IMR-90 (cell line): ENCODE measurements around the gene ZBP1. TPM values are rescaled to one million over a fixed set of nuclear protein-coding genes. Genes with fewer than 3 reads are reported as not detected.

ENCODE experiments used
- ATAC-seq: fragments of 200-7000 bp; cut with Tn5 transposase; 2 replicates; pipeline ENCODE4 v1.9.1; 2020; ENCODE audit warnings: low read depth, mild to moderate bottlenecking, moderate library complexity
- BruUV-seq: library from RNA; stranded (reverse); fragments of 400-500 nt; replicated peaks from 2 replicates; lab custom pipeline; 2021; lab: Mats Ljungman, UMichigan
- CTCF ChIA-PET: fragments of 300-600 bp; formaldehyde crosslinking; extraction: SDS; loops from one replicate; lab custom pipeline; 2021; ENCODE audit warnings: antibody characterized with exemption; lab: Yijun Ruan, JAX
- POLR2A ChIA-PET: fragments of 300-600 bp; sonication (Branson Sonifier 250); formaldehyde crosslinking; loops from one replicate; lab custom pipeline; 2022; ENCODE audit warnings: antibody characterized with exemption; ENCODE audit not compliant: unreplicated experiment; lab: Charles Lee
- DNase-seq: peaks from one replicate; pipeline ENCODE4 v3.0.0; 2013
- H2AFZ ChIP-seq: replicated peaks from 2 replicates; pipeline ENCODE3; 2013; ENCODE audit warnings: low read length, mild to moderate bottlenecking; ENCODE audit not compliant: poor library complexity
- H2AK5ac ChIP-seq: 2 replicates; pipeline ENCODE4 v1.6.1; 2013; ENCODE audit warnings: low read depth, low read length, inconsistent platforms
- H2AK9ac ChIP-seq: replicated peaks from 2 replicates; pipeline ENCODE3; 2013; ENCODE audit warnings: mild to moderate bottlenecking, low read depth, low read length, moderate library complexity; ENCODE audit not compliant: poor library complexity
- H2BK120ac ChIP-seq: 2 replicates; pipeline ENCODE4 v1.6.1; 2013; ENCODE audit warnings: low read depth, low read length, inconsistent platforms
- H2BK15ac ChIP-seq: 3 replicates; pipeline ENCODE4 v1.6.1; 2013; ENCODE audit warnings: low read depth, low read length, inconsistent platforms
- H2BK20ac ChIP-seq: 2 replicates; pipeline ENCODE4 v1.6.1; 2013; ENCODE audit warnings: low read depth, mild to moderate bottlenecking, inconsistent platforms, low read length, moderate library complexity
- H2BK5ac ChIP-seq: 2 replicates; pipeline ENCODE4 v1.6.1; 2013; ENCODE audit warnings: mild to moderate bottlenecking, low read depth, low read length, inconsistent platforms; ENCODE audit not compliant: poor library complexity, severe bottlenecking
- H3K14ac ChIP-seq: replicated peaks from 2 replicates; pipeline ENCODE4 v1.6.1; 2013; ENCODE audit warnings: low read depth, low read length, inconsistent platforms
- H3K18ac ChIP-seq: 2 replicates; pipeline ENCODE4 v1.6.1; 2013; ENCODE audit warnings: low read depth, low read length, control low read depth
- H3K23ac ChIP-seq: 2 replicates; pipeline ENCODE4 v1.6.1; 2013; ENCODE audit warnings: low read depth, low read length, inconsistent platforms
- H3K27ac ChIP-seq: 2 replicates; pipeline ENCODE4 v1.5.1; 2013; ENCODE audit warnings: mild to moderate bottlenecking, control low read depth, low read length; ENCODE audit not compliant: insufficient read depth
- H3K27me3 ChIP-seq: 2 replicates; pipeline ENCODE4 v1.6.1; 2013; ENCODE audit warnings: low read length; ENCODE audit not compliant: control insufficient read depth, insufficient read depth
- H3K36me3 ChIP-seq: 2 replicates; pipeline ENCODE4 v1.6.1; 2013; ENCODE audit warnings: low read length, mixed read lengths; ENCODE audit not compliant: control insufficient read depth, insufficient read depth
- H3K4ac ChIP-seq: 2 replicates; pipeline ENCODE4 v1.6.1; 2013; ENCODE audit warnings: low read depth, low read length, inconsistent platforms
- H3K4me1 ChIP-seq: 2 replicates; pipeline ENCODE4 v1.6.1; 2013; ENCODE audit warnings: low read length, mixed read lengths; ENCODE audit not compliant: control insufficient read depth, insufficient read depth
- H3K4me2 ChIP-seq: 2 replicates; pipeline ENCODE4 v1.6.1; 2013; ENCODE audit warnings: low read depth, mild to moderate bottlenecking, control low read depth, low read length, moderate library complexity
- H3K4me3 ChIP-seq: 2 replicates; pipeline ENCODE4 v1.5.1; 2013; ENCODE audit warnings: low read depth, mild to moderate bottlenecking, control low read depth, low read length, moderate library complexity; ENCODE audit not compliant: insufficient read depth
- H3K56ac ChIP-seq: 2 replicates; pipeline ENCODE4 v1.6.1; 2013; ENCODE audit warnings: low read length, inconsistent platforms; ENCODE audit not compliant: insufficient read depth; ENCODE audit errors: extremely low read depth
- H3K79me1 ChIP-seq, 2 experiments: 2 replicates each; pipeline ENCODE4 v1.6.1; 2013; ENCODE audit warnings: low read length in 2 of 2, inconsistent platforms in 1 of 2, low read depth in 1 of 2
- H3K9ac ChIP-seq: 2 replicates; pipeline ENCODE4 v1.6.1; 2013; ENCODE audit warnings: low read depth, low read length, control low read depth
- H3K9me1 ChIP-seq: 2 replicates; pipeline ENCODE4 v1.6.1; 2013; ENCODE audit warnings: low read length, inconsistent platforms; ENCODE audit not compliant: insufficient read depth
- H3K9me3 ChIP-seq: 2 replicates; pipeline ENCODE4 v1.6.1; 2013; ENCODE audit warnings: low read length; ENCODE audit not compliant: control insufficient read depth, insufficient read depth
- H4K20me1 ChIP-seq: 2 replicates; pipeline ENCODE4 v1.6.1; 2013; ENCODE audit warnings: low read length, inconsistent platforms; ENCODE audit not compliant: insufficient read depth
- H4K5ac ChIP-seq: 2 replicates; pipeline ENCODE4 v1.6.1; 2013; ENCODE audit warnings: mild to moderate bottlenecking, low read depth, low read length, control low read depth
- H4K8ac ChIP-seq, 2 experiments: 2 replicates each; pipeline ENCODE4 v1.6.1; 2013; ENCODE audit warnings: low read depth in 2 of 2, low read length in 2 of 2, control low read depth in 1 of 2, inconsistent platforms in 1 of 2
- H4K91ac ChIP-seq: 2 replicates; pipeline ENCODE4 v1.6.1; 2013; ENCODE audit warnings: low read depth, low read length, inconsistent platforms; ENCODE audit not compliant: insufficient read depth
- CEBPB ChIP-seq: IDR thresholded peaks from 2 replicates; pipeline ENCODE4 v1.6.1; 2012; ENCODE audit warnings: low read depth, low read length, improper control_type of control experiment
- NFE2L2 ChIP-seq: fragments of 150-350 bp; IDR thresholded peaks from 2 replicates; pipeline ENCODE4 v1.6.1; 2016; ENCODE audit warnings: low read depth, mild to moderate bottlenecking, low read length
- RAD21 ChIP-seq: IDR thresholded peaks from 2 replicates; pipeline ENCODE4 v1.6.1; 2012; ENCODE audit warnings: low read length, improper control_type of control experiment
- RCOR1 ChIP-seq: IDR thresholded peaks from 2 replicates; pipeline ENCODE4 v1.6.1; 2012; ENCODE audit warnings: mild to moderate bottlenecking, low read length, improper control_type of control experiment; ENCODE audit not compliant: insufficient replicate concordance
- RFX5 ChIP-seq: IDR thresholded peaks from 2 replicates; pipeline ENCODE4 v1.8.0; 2012; ENCODE audit warnings: low read depth, mild to moderate bottlenecking, low read length, moderate library complexity
- WGBS, 2 experiments: methylation state at CpG; one replicate each; pipeline versions ENCODE4 v1.1.5 to v1.1.7; 2013; ENCODE audit warnings: missing lambda C conversion rate in 2 of 2; ENCODE audit not compliant: insufficient read length in 1 of 2; ENCODE audit errors: extremely low coverage in 2 of 2; 5-methylcytosine and 5-hydroxymethylcytosine counted together
- dilution Hi-C: fragments of 300-500 bp; cut with HindIII; formaldehyde crosslinking; loops from one replicate; pipeline ENCODE4 v1.14.3; 2018; ENCODE audit warnings: low sequenced_read_pairs; ENCODE audit not compliant: unreplicated experiment
- in situ Hi-C: fragments of 300-500 bp; cut with MboI; formaldehyde crosslinking; loops from 3 replicates; pipeline ENCODE4 v1.14.3; 2019; ENCODE audit warnings: low sequenced_read_pairs, inconsistent platforms, mixed read lengths
- intact Hi-C: fragments of 100-400 bp; cut with micrococcal nuclease; formaldehyde crosslinking; loops from 2 replicates; pipeline ENCODE4 v1.10.0; 2022
- polyA plus RNA-seq, 3 experiments: library from polyadenylated mRNA; depleted of rRNA; stranded (reverse); fragments of >200 nt; gene quantifications; 2 replicates each; pipeline ENCODE4 v1.2.3, GENCODE V29; 2012; ENCODE audit warnings: low replicate concordance in 1 of 3
- total RNA-seq: library from RNA; depleted of rRNA; stranded (reverse); fragments of >200 nt; gene quantifications from 2 replicates; pipeline ENCODE4 v1.2.3, GENCODE V29; 2012

The ZBP1 gene
- total and polyA plus RNA-seq, 2 of the 4 experiments (the other 2 are of a cell fraction), result not detected

DNA sequence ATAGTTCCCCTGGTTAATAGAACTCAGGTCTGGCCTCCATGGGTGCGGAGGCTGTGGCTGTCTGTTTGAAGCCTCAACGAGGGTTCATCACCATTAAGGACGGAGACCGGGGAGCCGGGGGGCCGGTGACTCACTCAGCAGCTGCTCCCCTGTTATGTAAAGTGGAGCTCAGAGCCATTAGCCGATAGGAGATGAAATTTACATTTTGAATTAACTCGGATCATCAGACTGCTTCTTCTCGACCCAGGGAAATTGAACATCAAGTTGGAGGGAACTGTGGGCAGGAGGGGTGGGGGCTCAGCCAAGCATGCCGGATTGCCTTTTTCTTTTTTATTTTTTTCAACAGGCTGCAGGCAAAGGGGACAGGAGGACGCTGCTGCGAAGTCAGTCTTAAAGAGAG lies 47.0 kb downstream of the ZBP1 start:
- Histone ChIP-seq H4K8ac (no peak overlapping the region), H3K56ac (no peak overlapping the region), H2AFZ (no peak overlapping the region), H2AK9ac (no peak overlapping the region), H2BK15ac (no peak overlapping the region), H2AK5ac (no peak overlapping the region), H4K5ac (no peak overlapping the region), H3K4me3 (no peak overlapping the region), H4K91ac (no peak overlapping the region), H2BK5ac (no peak overlapping the region), H3K9me3 (no peaks in the 10 kb centered on the region), H3K14ac (no peak overlapping the region), H3K18ac (no peak overlapping the region), H3K36me3 (no peaks in the 10 kb centered on the region), H3K9ac (no peak overlapping the region), H4K20me1 (no peaks in the 10 kb centered on the region), H3K9me1 (no peaks in the 10 kb centered on the region), H2BK20ac (no peak overlapping the region), H3K4ac (no peak overlapping the region), H3K27me3 (peaks cover 23% of the 10 kb centered on the region), H2BK120ac (no peak overlapping the region), H3K79me1 (no peaks in the 10 kb centered on the region), H3K4me2 (no peak overlapping the region), H3K4me1 (no peaks in the 10 kb centered on the region), H3K27ac (no peak overlapping the region), H3K23ac (no peak overlapping the region)
- ATAC-seq, result no peak
- ChIA-PET POLR2A (no interaction called here), CTCF (no interaction called here)
- BruUV-seq, result no TSS peak
- intact Hi-C loops, result no loop called here
- 33% methylated on average over 1 of the region's 12 CpGs; no CpG with 5 or more reads in 1 of the 2 experiments for WGBS, 2 experiments
- in situ Hi-C loops, result no loop called here
- dilution Hi-C loops, result no loop called here
- TF ChIP-seq RAD21 (no peak), NFE2L2 (no peak), CEBPB (no peak), RFX5 (no peak), RCOR1 (no peak)
- no peak for DNase-seq
